Measurements from ENCODE around the gene CCDC14.

GRCh38 chr3:123877466-123877865 lies 83.6 kb downstream of the CCDC14 start:
- TF ChIP-seq POLR2A (IDR thresholded peaks at IDR 0.05; ENCODE audit: low read depth, low read length) (no peak), POLR2AphosphoS5 (IDR thresholded peaks at IDR 0.05; ENCODE audit: low read depth, low read length) (no peak), SPI1 (IDR thresholded peaks at IDR 0.05; ENCODE audit: low read depth, low read length) (no peak)

Measured in GM12891 (cell line).